Activated B cell treated with CpG ODN at 0.5 μM for 24 hours (primary cell): Measurements from ENCODE around the gene MLLT10. TPM values are rescaled to one million over a fixed set of nuclear protein-coding genes. Genes with fewer than 3 reads are reported as not detected.

Experiments used
- ATAC-seq: fragments of 200-7000 bp; cut with Tn5 transposase; one replicate; pipeline ENCODE4 v1.10.0; 2021; ENCODE audit warnings: low read depth, mild to moderate bottlenecking, moderate library complexity
- CTCF ChIA-PET: fragments of 350-600 bp; sonication (Branson Sonifier 250); formaldehyde crosslinking; loops from one replicate; lab custom pipeline; 2021; ENCODE audit warnings: antibody characterized with exemption; lab: Charles Lee
- POLR2A ChIA-PET: fragments of 350-600 bp; sonication (Branson Sonifier 250); formaldehyde crosslinking; loops from one replicate; lab custom pipeline; 2021; ENCODE audit warnings: antibody characterized with exemption; lab: Charles Lee
- DNase-seq: peaks from one replicate; pipeline ENCODE4 v3.0.0; 2022
- H3K27ac Mint-ChIP-seq: one replicate; pipeline ENCODE4 v1.8.0; 2020; ENCODE audit warnings: mixed read lengths
- H3K27me3 Mint-ChIP-seq: one replicate; pipeline ENCODE4 v1.8.0; 2021; ENCODE audit warnings: mixed read lengths
- H3K36me3 Mint-ChIP-seq: one replicate; pipeline ENCODE4 v1.8.0; 2021; ENCODE audit warnings: low read depth, mixed read lengths
- H3K4me1 Mint-ChIP-seq: one replicate; pipeline ENCODE4 v1.8.0; 2021; ENCODE audit warnings: mixed read lengths
- H3K4me3 Mint-ChIP-seq: one replicate; pipeline ENCODE4 v1.8.0; 2020; ENCODE audit warnings: mild to moderate bottlenecking, mixed read lengths
- H3K9me3 Mint-ChIP-seq: one replicate; pipeline ENCODE4 v1.8.0; 2020; ENCODE audit warnings: mixed read lengths
- CTCF ChIP-seq: fragments of 200-600 bp; IDR thresholded peaks from one replicate; pipeline ENCODE4 v1.8.0; 2022; ENCODE audit warnings: antibody characterized with exemption, mild to moderate bottlenecking
- intact Hi-C: fragments of 100-400 bp; cut with micrococcal nuclease; formaldehyde crosslinking; loops from one replicate; pipeline ENCODE4 v1.15.1; 2024
- total RNA-seq: library from RNA; stranded (reverse); gene quantifications from 2 replicates; pipeline ENCODE4 v1.2.3, GENCODE V29; 2022

Gene MLLT10
- total RNA-seq, 1 donor from 2014 or later, result 48.7 TPM

GRCh38 chr10:21737106-21737505, 203.1 kb downstream of the MLLT10 start:
- peaks cover 76% of the 10 kb centered on the region for H3K36me3 Mint-ChIP-seq
- H3K27me3 Mint-ChIP-seq, result no peaks in the 10 kb centered on the region
- no peak overlapping the region for H3K4me3 Mint-ChIP-seq
- ATAC-seq (no peak), DNase-seq (no peak)
- POLR2A ChIA-PET, result no interaction called here
- no peak for TF ChIP-seq CTCF
- CTCF ChIA-PET, result no interaction called here
- no peaks in the 10 kb centered on the region for H3K9me3 Mint-ChIP-seq
- H3K4me1 Mint-ChIP-seq, result no peaks in the 10 kb centered on the region
- intact Hi-C loops, result loop anchor here (10.0 kb wide), 1 partner anchor 218 kb away; no protein-coding TSS in a partner anchor
- H3K27ac Mint-ChIP-seq, result no peak overlapping the region

GRCh38 chr10:21740989-21741388, 207.0 kb downstream of the MLLT10 start:
- H3K4me1 Mint-ChIP-seq, result peaks cover 2% of the 10 kb centered on the region
- no peaks in the 10 kb centered on the region for H3K9me3 Mint-ChIP-seq
- intact Hi-C loops, result no loop called here
- POLR2A ChIA-PET, result no interaction called here
- CTCF ChIA-PET, result no interaction called here
- no peak overlapping the region for H3K4me3 Mint-ChIP-seq
- no peak for ATAC-seq
- TF ChIP-seq CTCF, result no peak
- no peak overlapping the region for H3K27ac Mint-ChIP-seq
- no peaks in the 10 kb centered on the region for H3K27me3 Mint-ChIP-seq
- H3K36me3 Mint-ChIP-seq, result peaks cover 83% of the 10 kb centered on the region
- DNase-seq, result no peak

DNA sequence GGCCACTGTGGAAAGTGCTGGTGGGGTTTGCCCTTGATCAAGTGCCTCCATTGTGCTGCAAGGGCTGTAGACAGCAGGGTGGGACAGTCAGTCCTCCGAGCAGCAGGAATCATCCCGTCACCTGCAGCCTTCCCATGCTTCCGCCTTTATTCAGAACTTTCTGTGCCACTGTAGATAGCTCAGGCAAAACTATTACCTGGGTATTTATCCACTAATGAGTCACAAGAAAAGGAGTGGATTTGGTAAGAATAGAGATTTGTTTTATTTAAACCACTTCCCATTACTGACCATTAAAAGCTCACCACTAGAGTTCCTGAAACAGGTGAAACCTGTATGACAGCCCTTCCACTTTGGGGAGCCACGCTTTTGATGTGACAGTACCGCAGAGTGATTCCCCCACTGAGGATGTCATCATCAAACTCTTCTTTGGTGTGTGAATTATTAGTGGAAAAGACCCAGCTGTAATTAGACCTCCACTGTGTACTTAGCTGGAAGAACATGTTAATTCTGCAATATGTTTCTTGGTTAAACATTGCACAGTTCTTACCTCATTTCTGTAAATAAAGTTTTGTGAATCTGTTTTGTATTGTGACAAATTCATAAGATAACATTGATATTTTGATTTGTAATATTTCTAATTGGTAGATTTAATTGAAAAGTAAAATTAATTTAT, 208.8 kb downstream of the MLLT10 start:
- Mint-ChIP-seq H3K9me3 (no peaks in the 10 kb centered on the region), H3K4me3 (no peak overlapping the region), H3K27me3 (no peaks in the 10 kb centered on the region), H3K4me1 (peaks cover 4% of the 10 kb centered on the region), H3K27ac (no peak overlapping the region), H3K36me3 (peaks cover 67% of the 10 kb centered on the region)
- DNase-seq (no peak), ATAC-seq (no peak)
- ChIA-PET POLR2A (no interaction called here), CTCF (no interaction called here)
- intact Hi-C loops, result no loop called here
- TF ChIP-seq CTCF, result no peak

DNA sequence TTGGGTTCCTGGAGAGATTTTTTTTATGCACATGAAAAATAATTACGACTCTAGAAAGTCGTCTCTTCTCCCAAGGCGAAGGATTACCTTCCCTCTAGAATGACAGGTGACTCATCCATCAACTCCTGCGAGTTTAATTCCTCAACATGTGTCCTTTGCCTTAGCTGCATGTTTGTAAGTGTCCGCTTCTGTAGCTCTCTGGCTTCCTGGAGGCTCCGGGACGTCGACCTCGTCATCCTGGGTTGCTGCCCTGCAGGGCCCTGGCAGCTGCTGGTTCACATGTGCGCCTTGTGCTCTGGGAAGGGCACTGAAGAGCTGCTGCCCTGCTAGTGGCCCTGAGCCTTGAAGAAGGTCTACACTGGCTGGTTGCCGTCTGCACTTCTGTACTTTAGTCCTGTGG, 210.2 kb downstream of the MLLT10 start:
- Mint-ChIP-seq H3K4me3 (no peak overlapping the region), H3K27ac (no peak overlapping the region), H3K9me3 (no peaks in the 10 kb centered on the region), H3K36me3 (peaks cover 54% of the 10 kb centered on the region), H3K27me3 (no peaks in the 10 kb centered on the region), H3K4me1 (peaks cover 4% of the 10 kb centered on the region)
- no peak for TF ChIP-seq CTCF
- ATAC-seq (no peak), DNase-seq (no peak)
- intact Hi-C loops, result no loop called here
- ChIA-PET CTCF (no interaction called here), POLR2A (no interaction called here)

- Mint-ChIP-seq H3K9me3 (no peaks in the 10 kb centered on the region), H3K27me3 (no peaks in the 10 kb centered on the region), H3K4me3 (no peak overlapping the region), H3K4me1 (peaks cover 4% of the 10 kb centered on the region), H3K36me3 (peaks cover 36% of the 10 kb centered on the region), H3K27ac (no peak overlapping the region)
- CTCF ChIA-PET, result no interaction called here
- TF ChIP-seq CTCF, result no peak
- POLR2A ChIA-PET, result no interaction called here
- intact Hi-C loops, result no loop called here
- ATAC-seq (no peak), DNase-seq (no peak)
Measured at GRCh38 chr10:21746118-21746517, 212.1 kb downstream of the MLLT10 start.
